B cell (primary cell): ENCODE measurements around the gene UBXN10. TPM values are rescaled to one million over a fixed set of nuclear protein-coding genes. Genes with fewer than 3 reads are reported as not detected.

Experiments
- ATAC-seq: fragments of 200-7000 bp; cut with Tn5 transposase; one replicate; pipeline ENCODE4 v1.10.0; 2021; ENCODE audit warnings: low read depth, mild to moderate bottlenecking, moderate number of reproducible peaks, moderate library complexity
- CTCF ChIA-PET: fragments of 350-600 bp; sonication (Branson Sonifier 250); formaldehyde crosslinking; loops from one replicate; lab custom pipeline; 2021; ENCODE audit warnings: antibody characterized with exemption, inconsistent platforms; lab: Charles Lee
- POLR2A ChIA-PET: fragments of 350-600 bp; sonication (Branson Sonifier 250); formaldehyde crosslinking; loops from one replicate; lab custom pipeline; 2021; ENCODE audit warnings: antibody characterized with exemption; lab: Charles Lee
- DNase-seq: peaks from one replicate; pipeline ENCODE4 v3.0.0; 2013
- H2AFZ ChIP-seq: 2 replicates; pipeline ENCODE4 v1.6.1; 2012; ENCODE audit warnings: mild to moderate bottlenecking, low read depth, low read length; ENCODE audit not compliant: insufficient read depth, poor library complexity, severe bottlenecking
- H3K27ac ChIP-seq, 2 donors: 1 replicate in 1 of 2; 2 replicates in 1 of 2; pipeline ENCODE4 v1.5.1; 2012 to 2013; ENCODE audit warnings: low read length in 2 of 2, mild to moderate bottlenecking in 2 of 2, moderate library complexity in 1 of 2
- H3K27me3 ChIP-seq, 4 experiments: fragments of 200-600 bp in 1 of 4; sonication (generic) in 1 of 4; replicated peaks in 1 of 4; 1 replicate in 2 of 4; 2 replicates in 2 of 4; pipeline versions ENCODE4 v1.6.1 to v1.7.0; 2013 to 2016; ENCODE audit warnings: low read length in 3 of 4, mild to moderate bottlenecking in 2 of 4, mixed read lengths in 1 of 4, moderate library complexity in 1 of 4; ENCODE audit not compliant: insufficient read depth in 4 of 4, control insufficient read depth in 3 of 4; ENCODE audit errors: control extremely low read depth in 1 of 4
- H3K36me3 ChIP-seq, 2 experiments: replicated peaks in 1 of 2; 1 replicate in 1 of 2; 2 replicates in 1 of 2; pipeline versions ENCODE4 v1.6.1 to v1.7.1; 2013; ENCODE audit warnings: low read length in 1 of 2; ENCODE audit not compliant: insufficient read depth in 2 of 2, control insufficient read depth in 1 of 2; ENCODE audit errors: control extremely low read depth in 1 of 2, extremely low read depth in 1 of 2
- H3K4me1 ChIP-seq, 2 donors: fragments of 200-600 bp in 1 of 2; sonication (generic) in 1 of 2; 1 replicate in 1 of 2; 2 replicates in 1 of 2; pipeline versions ENCODE4 v1.5.1 to v1.6.1; 2013 to 2017; ENCODE audit warnings: low read length in 2 of 2; ENCODE audit not compliant: control insufficient read depth in 2 of 2, insufficient read depth in 2 of 2
- H3K4me2 ChIP-seq: replicated peaks from 2 replicates; pipeline ENCODE3; 2012; ENCODE audit warnings: mild to moderate bottlenecking, low read depth, low read length; ENCODE audit not compliant: poor library complexity, severe bottlenecking
- H3K4me3 ChIP-seq, 5 experiments: fragments of 200-600 bp in 1 of 5; sonication (generic) in 1 of 5; 1 replicate in 3 of 5; 2 replicates in 2 of 5; pipeline versions ENCODE4 v1.5.1 to v1.7.0; 2011 to 2016; ENCODE audit warnings: low read length in 4 of 5, mild to moderate bottlenecking in 4 of 5, low read depth in 2 of 5, control low read depth in 1 of 5, moderate library complexity in 1 of 5; ENCODE audit not compliant: insufficient read depth in 1 of 5; ENCODE audit errors: control extremely low read depth in 1 of 5, extremely low read depth in 1 of 5
- H3K79me2 ChIP-seq: fragments of 200-600 bp; sonication (generic); one replicate; pipeline ENCODE4 v1.6.0; 2016; ENCODE audit warnings: low read length; ENCODE audit not compliant: control insufficient read depth, insufficient read depth
- H3K9ac ChIP-seq: fragments of 200-600 bp; sonication (generic); 2 replicates; pipeline ENCODE4 v1.6.1; 2017; ENCODE audit warnings: mild to moderate bottlenecking, low read length, moderate library complexity
- H3K9me3 ChIP-seq, 3 donors: one replicate each; pipeline versions ENCODE4 v1.6.1 to v1.7.1; 2013; ENCODE audit warnings: low read length in 2 of 3; ENCODE audit not compliant: control insufficient read depth in 2 of 3, insufficient read depth in 1 of 3; ENCODE audit errors: control extremely low read depth in 1 of 3
- H4K20me1 ChIP-seq: 2 replicates; pipeline ENCODE4 v1.6.0; 2012; ENCODE audit warnings: mild to moderate bottlenecking, low read length; ENCODE audit not compliant: insufficient read depth, control insufficient read depth, poor library complexity, severe bottlenecking
- H3K27ac Mint-ChIP-seq: one replicate; pipeline ENCODE4 v1.8.0; 2021; ENCODE audit warnings: mixed read lengths
- H3K27me3 Mint-ChIP-seq: one replicate; pipeline ENCODE4 v1.8.0; 2021; ENCODE audit warnings: mixed read lengths
- H3K4me1 Mint-ChIP-seq: one replicate; pipeline ENCODE4 v1.8.0; 2021; ENCODE audit warnings: mixed read lengths
- H3K4me3 Mint-ChIP-seq: one replicate; pipeline ENCODE4 v1.8.0; 2021; ENCODE audit warnings: mixed read lengths
- H3K9me3 Mint-ChIP-seq: one replicate; pipeline ENCODE4 v1.8.0; 2022; ENCODE audit warnings: mixed read lengths; ENCODE audit not compliant: insufficient read depth
- EZH2 ChIP-seq: IDR thresholded peaks from 2 replicates; pipeline ENCODE4 v1.6.1; 2012; ENCODE audit warnings: borderline replicate concordance, low read depth, mild to moderate bottlenecking, moderate library complexity, low read length; ENCODE audit not compliant: insufficient read depth, poor library complexity, severe bottlenecking
- WGBS: methylation state at CpG from one replicate; pipeline ENCODE4 v1.1.5; 2013; ENCODE audit warnings: missing lambda C conversion rate; ENCODE audit not compliant: insufficient coverage; 5-methylcytosine and 5-hydroxymethylcytosine counted together
- intact Hi-C: fragments of 100-400 bp; cut with micrococcal nuclease; formaldehyde crosslinking; loops from one replicate; pipeline ENCODE4 v1.10.0; 2022
- polyA plus RNA-seq: library from polyadenylated mRNA; depleted of rRNA; stranded (reverse); fragments of >200 nt; gene quantifications from 2 replicates; pipeline ENCODE4 v1.2.3, GENCODE V29; 2012
- total RNA-seq, 2 donors: library from RNA; stranded (reverse); fragments of 120-200 nt in 1 of 2; gene quantifications; 1 replicate in 1 of 2; 2 replicates in 1 of 2; pipeline versions ENCODE4 v1.2.3 to v1.2.4, GENCODE V29; 2013 to 2022
- TF ChIP-seq, protein P1 (sequence below): fragments of 200-600 bp; IDR thresholded peaks from one replicate; pipeline ENCODE4 v1.8.0; 2022; ENCODE audit warnings: antibody characterized with exemption, mild to moderate bottlenecking

UBXN10 gene
- total and polyA plus RNA-seq, 2 donors (not counting 1 experiment from before 2014, with no cell fraction given): 0.07 to 0.25 TPM

- WGBS: 58% methylated on average over 2 of the region's 2 CpGs
- POLR2A ChIA-PET: no interaction called here
Measured at GRCh38 chr1:20200966-20201365, 15.1 kb downstream of the UBXN10 start.

DNA sequence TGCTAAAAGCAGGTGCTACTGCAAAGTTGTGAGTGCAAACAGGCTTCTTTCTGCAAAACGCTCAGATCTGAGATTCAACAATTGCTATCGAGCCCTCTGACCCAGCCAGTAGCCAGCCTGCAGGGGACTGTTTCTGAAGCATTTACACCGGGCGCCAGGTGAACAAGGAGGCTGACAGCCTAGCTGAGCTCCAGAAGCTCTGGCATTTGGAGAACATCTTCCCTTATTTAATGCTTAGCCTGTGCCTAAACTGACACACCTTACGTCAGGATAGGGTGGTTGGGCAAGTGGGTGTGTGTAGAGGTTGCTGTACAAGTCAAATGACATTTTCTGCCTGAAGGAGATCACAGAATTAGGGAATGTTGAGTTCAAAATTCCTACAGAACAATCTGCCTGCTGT, 16.3 kb downstream of the UBXN10 start:
- Histone ChIP-seq H2AFZ (no peak overlapping the region), H3K4me2 (no peak overlapping the region), H3K27ac (no peak overlapping the region), H3K36me3 (no peaks in the 10 kb centered on the region), H3K9ac (no peak overlapping the region), H3K9me3 (no peaks in the 10 kb centered on the region), H3K4me3 (no peak overlapping the region), H4K20me1 (no peaks in the 10 kb centered on the region), H3K4me1 (no peaks in the 10 kb centered on the region), H3K27me3 (peaks cover 0 to 25% (median 6%) of the 10 kb centered on the region in 4 experiments), H3K79me2 (no peaks in the 10 kb centered on the region)
- ChIA-PET POLR2A (no interaction called here), CTCF (no interaction called here)
- Mint-ChIP-seq H3K27ac (no peak overlapping the region), H3K4me1 (no peaks in the 10 kb centered on the region), H3K9me3 (no peaks in the 10 kb centered on the region), H3K4me3 (no peak overlapping the region), H3K27me3 (peaks cover 44% of the 10 kb centered on the region)
- 100% methylated on average over 4 of the region's 5 CpGs for WGBS
- TF ChIP-seq EZH2: no peak
- TF ChIP-seq, protein P1, sequence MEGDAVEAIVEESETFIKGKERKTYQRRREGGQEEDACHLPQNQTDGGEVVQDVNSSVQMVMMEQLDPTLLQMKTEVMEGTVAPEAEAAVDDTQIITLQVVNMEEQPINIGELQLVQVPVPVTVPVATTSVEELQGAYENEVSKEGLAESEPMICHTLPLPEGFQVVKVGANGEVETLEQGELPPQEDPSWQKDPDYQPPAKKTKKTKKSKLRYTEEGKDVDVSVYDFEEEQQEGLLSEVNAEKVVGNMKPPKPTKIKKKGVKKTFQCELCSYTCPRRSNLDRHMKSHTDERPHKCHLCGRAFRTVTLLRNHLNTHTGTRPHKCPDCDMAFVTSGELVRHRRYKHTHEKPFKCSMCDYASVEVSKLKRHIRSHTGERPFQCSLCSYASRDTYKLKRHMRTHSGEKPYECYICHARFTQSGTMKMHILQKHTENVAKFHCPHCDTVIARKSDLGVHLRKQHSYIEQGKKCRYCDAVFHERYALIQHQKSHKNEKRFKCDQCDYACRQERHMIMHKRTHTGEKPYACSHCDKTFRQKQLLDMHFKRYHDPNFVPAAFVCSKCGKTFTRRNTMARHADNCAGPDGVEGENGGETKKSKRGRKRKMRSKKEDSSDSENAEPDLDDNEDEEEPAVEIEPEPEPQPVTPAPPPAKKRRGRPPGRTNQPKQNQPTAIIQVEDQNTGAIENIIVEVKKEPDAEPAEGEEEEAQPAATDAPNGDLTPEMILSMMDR: no peak
- DNase-seq: no peak
- ATAC-seq: no peak
- intact Hi-C loops: no loop called here

More at GRCh38 chr1:20200966-20201365, 15.1 kb downstream of the UBXN10 start:
- H4K20me1 ChIP-seq: no peaks in the 10 kb centered on the region
- intact Hi-C loops: no loop called here
- H3K27ac ChIP-seq: no peak overlapping the region
- no peaks in the 10 kb centered on the region for H3K36me3 ChIP-seq
- no peak overlapping the region for H2AFZ ChIP-seq
- DNase-seq (no peak), ATAC-seq (no peak)
- no peaks in the 10 kb centered on the region for H3K9me3 ChIP-seq
- H3K9ac ChIP-seq: no peak overlapping the region
- CTCF ChIA-PET: interaction anchor here (1.2 to 1.6 kb wide), 3 partner anchors 12 to 226 kb away, joined by 3 to 5 read pairs (median 3); no protein-coding TSS in a partner anchor
- H3K4me3 ChIP-seq: no peak overlapping the region
- H3K4me1 ChIP-seq: no peaks in the 10 kb centered on the region
- H3K4me2 ChIP-seq: no peak overlapping the region
- Mint-ChIP-seq H3K27ac (no peak overlapping the region), H3K4me1 (no peaks in the 10 kb centered on the region), H3K9me3 (no peaks in the 10 kb centered on the region), H3K4me3 (no peak overlapping the region), H3K27me3 (peaks cover 42% of the 10 kb centered on the region)
- no peak for TF ChIP-seq EZH2
- TF ChIP-seq, protein P1: no peak
- H3K27me3 ChIP-seq: peaks cover 0 to 28% (median 6%) of the 10 kb centered on the region in 4 experiments
- no peaks in the 10 kb centered on the region for H3K79me2 ChIP-seq
